Measurements from ENCODE around the gene ACBD4.

DNA sequence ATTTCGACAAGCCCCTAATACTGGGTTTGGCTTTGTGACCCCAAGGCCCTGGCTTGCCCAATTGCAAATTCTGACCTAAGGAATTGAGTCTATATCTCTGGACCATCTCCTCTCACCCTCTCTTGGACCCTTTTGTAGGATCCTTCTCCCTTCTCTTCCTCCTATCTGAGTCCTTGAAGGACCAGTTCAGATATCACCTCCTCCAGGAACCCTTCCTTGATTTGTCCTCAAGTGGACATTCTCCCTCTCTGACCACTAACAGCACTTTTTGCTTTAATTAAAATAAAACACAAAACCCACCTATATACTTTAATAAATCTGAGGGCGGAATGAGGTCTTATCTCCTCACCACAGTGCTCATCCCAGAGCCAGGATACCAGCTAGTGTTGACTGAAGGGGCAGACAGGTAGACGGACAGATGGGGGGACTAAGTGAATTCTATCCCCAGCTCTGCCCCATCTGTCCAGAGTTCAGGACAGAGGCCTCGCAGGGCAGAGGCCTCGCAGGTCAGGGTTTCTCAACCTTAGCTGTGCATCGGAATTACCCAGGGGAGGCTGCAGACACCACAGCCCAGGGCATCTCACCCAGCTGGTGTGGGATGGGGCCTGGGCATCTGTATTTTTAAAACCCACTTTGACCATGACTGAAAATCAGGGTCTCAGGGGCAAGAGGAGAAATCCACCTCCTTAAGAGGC lies 12.3 kb upstream of the ACBD4 start:
- TF ChIP-seq, protein P1, sequence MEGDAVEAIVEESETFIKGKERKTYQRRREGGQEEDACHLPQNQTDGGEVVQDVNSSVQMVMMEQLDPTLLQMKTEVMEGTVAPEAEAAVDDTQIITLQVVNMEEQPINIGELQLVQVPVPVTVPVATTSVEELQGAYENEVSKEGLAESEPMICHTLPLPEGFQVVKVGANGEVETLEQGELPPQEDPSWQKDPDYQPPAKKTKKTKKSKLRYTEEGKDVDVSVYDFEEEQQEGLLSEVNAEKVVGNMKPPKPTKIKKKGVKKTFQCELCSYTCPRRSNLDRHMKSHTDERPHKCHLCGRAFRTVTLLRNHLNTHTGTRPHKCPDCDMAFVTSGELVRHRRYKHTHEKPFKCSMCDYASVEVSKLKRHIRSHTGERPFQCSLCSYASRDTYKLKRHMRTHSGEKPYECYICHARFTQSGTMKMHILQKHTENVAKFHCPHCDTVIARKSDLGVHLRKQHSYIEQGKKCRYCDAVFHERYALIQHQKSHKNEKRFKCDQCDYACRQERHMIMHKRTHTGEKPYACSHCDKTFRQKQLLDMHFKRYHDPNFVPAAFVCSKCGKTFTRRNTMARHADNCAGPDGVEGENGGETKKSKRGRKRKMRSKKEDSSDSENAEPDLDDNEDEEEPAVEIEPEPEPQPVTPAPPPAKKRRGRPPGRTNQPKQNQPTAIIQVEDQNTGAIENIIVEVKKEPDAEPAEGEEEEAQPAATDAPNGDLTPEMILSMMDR (IDR thresholded peaks at IDR 0.05; ENCODE audit: low read depth, low read length): no peak
- no peak for TF ChIP-seq EZH2phosphoT487 (IDR thresholded peaks at IDR 0.05; ENCODE audit: low read depth)

Data from OCI-LY3 (cell line).